Lung microvascular endothelial cell (primary cell): Measurements from ENCODE around the gene ANK2. TPM values are rescaled to one million over a fixed set of nuclear protein-coding genes. Genes with fewer than 3 reads are reported as not detected.
"Not testable (repeated sequence)": the region's sequence is repeated elsewhere in the genome, so short reads cannot be mapped to it uniquely, and the experiment has no call there.

Source experiments
- DNase-seq, 2 donors: peaks; one replicate each; pipeline versions ENCODE4 v3.0.0 to v3.0.0-alpha.2; 2010; ENCODE audit warnings: low read depth in 2 of 2
- total RNA-seq: library from RNA; depleted of rRNA; stranded (reverse); fragments of >200 nt; gene quantifications from 2 replicates; pipeline ENCODE4 v1.2.1, GENCODE V29; 2014

The ANK2 gene
- total RNA-seq, 1 donor from 2014 or later, result 55.8 TPM

DNA sequence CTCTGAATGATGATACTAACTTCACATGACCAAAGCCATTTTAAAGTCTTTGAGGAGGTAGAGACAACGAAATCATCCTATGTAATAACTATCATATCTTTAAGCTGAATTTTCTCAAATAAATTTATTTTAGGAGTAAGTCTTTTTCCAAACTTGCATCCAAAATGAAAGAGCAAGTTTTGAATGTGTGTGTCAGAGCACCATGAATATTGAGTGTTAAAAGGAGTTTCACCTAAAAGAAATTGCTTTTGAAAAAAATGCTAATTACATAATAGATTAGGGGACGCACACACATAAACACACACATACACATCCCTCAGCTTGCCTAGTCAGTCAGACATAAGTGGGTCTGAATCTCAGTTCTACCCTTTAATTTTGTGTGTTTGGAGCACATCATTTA is 1.9 kb downstream of the ANK2 start:
- DNase-seq, result no peak

DNA sequence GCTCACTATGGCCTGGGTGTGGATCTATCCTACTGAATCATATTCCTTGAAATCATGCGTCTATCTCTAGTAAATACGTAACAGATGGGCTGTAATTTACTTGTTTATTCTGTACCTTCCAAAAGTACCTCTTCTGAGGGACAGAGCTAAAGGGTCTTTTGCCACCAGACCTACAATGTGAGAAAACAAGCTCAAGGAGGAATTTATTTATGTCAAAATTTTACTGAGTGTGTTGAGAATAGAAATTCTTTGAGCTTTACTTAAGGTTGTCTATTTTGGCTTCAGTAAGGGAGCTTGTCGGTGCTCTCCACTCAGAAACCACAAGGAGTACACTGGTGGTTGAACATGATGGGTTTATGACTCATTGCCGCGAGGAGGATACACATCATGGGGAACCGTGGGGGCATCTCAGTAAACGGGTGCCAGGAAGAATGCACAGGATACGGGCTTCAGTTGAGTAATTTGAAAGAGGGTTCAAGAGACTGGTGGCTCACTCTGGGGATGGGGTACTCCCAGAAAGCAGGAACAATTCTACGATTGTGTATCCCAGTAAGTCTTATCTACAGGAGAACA is 3.0 kb downstream of the ANK2 start:
- no peak for DNase-seq

DNA sequence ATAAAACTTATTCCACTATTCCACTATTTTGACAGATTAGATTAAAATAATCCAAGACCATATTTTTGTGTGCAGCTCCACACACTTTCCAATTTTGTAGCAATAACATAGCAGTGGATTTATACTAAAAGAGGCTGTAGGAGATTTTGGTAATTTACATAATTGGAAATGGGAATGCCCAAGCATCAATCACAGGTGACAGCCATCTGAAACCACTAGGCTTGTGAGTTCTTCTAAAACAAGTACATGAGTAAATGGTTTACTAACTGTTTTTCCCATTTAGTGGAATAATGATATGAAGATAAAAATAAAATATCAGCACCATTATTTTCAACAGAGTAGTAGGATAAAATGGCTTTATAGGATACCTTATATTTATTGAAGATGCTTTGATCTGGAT is 4.4 kb downstream of the ANK2 start:
- no peak for DNase-seq

- no peak for DNase-seq
Observed at GRCh38 chr4:113056318-113056717, 6.9 kb downstream of the ANK2 start.

DNA sequence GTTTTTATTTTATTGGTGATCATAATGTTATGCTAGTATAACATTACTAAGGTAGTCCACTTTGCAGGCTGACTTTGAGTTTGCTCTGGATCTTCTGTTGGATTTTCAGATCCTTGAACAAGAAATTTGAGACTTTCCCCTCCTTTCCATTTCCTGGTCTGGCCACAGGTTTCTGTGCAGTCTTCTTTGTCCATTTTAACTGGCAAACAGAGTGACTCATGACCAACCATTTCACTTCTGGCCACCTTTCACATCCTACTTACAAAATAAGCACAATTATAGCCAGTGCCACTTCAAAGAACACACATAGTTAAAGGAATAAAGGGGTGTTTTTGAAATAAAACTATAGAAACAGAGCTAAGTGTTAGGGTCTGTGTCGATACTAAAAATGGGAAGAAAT is 8.4 kb downstream of the ANK2 start:
- DNase-seq, result no peak

DNA sequence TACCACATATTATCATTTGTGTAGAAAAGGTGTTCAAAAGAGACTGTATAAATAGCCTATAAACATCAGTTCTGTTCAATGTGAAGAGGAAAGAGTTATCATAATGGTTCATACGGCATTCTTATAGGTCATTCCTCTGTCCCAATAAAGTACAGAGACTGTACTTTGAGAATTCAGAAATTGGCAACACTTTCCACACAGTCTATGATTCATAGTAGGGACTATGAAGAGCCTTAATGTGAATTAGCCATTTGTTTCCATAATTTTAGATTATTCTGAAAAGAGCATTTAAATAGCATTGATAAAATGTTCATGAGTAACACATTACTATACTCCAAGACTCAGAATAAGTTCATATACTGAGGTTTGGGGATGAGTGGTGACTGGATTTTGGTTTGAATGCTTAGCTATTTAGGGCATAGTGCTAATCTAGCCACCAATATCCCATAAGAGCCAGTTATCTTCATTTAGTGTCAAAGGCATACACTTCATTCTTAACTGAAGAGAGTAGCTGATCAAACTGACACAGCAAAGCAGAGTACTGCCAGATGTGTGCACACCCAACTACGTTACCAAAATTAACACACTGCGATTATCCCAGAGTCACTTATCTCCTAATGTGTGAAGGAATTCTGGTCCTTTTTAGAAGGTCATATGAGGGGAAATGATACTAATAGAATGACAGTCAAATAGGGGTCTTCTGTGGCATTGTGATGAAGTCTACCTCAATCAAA is 10.2 kb downstream of the ANK2 start:
- no peak for DNase-seq

DNA sequence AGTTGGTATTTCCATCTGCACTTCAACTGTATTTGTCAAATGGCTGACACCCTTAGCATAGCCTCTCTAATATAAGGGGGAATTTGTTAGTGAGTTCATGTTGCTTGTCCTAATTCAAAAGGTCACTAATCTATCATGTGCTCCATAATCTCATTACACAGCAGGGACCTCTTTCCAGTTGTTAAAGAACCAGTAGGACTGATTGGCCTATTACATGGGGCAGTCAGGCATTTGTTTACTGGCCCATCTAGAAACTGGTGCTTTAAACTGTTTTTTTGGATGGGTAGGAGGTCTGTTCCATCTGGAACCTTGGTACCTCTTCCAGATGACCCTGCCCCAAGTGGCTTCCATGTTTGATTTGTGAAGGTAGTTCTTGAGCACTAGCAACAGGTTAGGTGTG is 11.4 kb downstream of the ANK2 start:
- DNase-seq, result no peak

DNA sequence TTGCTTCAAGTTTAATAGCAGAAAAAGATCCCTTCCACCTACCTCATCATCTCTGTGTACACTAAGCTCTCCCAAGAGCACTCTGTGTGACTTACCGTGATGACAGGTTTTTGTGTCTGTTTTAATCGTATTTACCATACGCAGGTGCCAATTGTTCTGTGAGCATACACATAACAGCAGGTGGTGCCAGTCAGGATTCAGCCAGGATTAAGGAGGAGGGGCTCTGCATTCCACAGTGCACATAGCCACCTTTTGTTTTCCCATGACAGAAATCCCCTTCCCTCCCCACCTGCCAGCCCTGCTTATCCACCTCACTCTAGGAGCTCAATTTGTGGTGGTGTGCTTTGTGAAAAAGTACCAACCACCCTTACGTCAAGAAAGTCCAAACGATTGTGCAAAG is 14.8 kb downstream of the ANK2 start:
- no peak for DNase-seq

- DNase-seq, result no peak
Observed at GRCh38 chr4:113065629-113066028, 16.2 kb downstream of the ANK2 start.

GRCh38 chr4:113068771-113069170 is 19.3 kb downstream of the ANK2 start:
- not testable (repeated sequence) for DNase-seq

DNA sequence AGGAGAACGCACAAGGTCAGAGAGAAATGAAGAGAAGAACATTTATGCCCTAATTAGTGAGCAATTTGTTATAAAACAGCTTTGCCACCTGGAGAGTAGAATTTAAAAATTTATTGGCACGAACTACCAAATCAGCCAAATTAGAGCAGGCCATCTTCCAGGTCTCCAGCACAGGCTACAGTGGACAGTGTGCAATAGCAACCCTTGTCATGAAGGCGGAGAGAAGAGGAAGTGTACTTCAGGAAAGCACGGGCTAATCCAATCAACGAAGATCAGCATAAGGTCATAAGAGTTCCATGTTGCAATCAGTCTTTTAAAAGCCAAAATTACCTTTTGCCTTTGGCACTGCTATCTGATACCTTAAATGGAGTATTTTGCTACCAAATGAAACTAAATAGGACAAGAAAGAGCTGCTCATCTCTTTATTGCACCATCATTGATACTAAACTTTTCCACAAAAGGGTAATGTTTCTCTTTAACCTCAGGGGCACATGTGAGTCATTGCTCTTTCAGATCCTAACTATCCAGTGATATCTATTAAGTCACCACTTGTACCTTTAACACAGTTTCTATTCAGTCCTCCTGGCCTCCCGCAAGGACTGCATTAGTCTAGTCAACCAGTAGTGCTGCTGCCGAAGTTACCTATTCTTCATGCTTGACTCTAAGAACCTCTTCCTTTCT is 19.9 kb downstream of the ANK2 start:
- DNase-seq, result no peak

- no peak for DNase-seq
Observed at GRCh38 chr4:113070755-113071154, 21.3 kb downstream of the ANK2 start.

DNA sequence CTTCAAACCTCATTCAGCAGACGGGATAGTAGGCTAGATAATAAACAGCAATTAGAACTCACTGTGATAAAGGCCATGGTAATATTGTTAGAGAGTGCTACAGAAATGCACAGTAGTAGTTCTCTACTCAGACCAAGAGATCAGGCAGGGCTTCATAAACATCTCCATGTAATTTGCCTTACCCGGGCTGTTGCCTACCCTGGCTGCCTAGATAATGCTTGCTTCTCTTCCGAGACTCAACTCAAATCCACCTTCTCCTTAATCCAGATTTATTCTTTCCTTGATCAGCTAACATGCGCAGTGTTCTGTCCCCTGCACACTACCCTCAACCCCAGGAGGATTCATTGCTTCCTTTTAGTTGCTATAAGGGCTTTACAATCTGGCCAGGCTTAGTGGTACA is 21.8 kb downstream of the ANK2 start:
- DNase-seq, result no peak

- DNase-seq, result no peak
Observed at GRCh38 chr4:113071805-113072204, 22.4 kb downstream of the ANK2 start.

- DNase-seq, result no peak
Observed at GRCh38 chr4:113073451-113074005, 24.1 kb downstream of the ANK2 start.

DNA sequence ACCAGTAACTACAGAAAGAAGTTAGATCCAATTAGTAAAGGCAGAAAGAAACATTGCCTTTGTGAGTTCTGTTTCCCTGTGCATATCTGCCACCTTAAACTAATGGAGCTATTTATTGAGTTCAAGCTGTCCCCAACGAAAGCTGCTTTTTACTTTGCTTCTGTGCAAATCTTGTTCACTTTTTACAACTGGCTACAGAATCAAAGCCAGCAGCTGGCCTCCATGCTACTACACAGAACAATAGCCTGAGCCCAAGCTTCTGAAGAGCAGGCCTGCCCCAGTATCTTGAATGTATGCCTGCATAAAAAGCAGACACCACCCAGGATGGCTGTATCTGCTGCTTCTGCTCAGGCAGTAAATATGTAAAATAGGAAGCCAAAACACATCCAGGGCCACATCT is 28.1 kb downstream of the ANK2 start:
- DNase-seq, result no peak

DNA sequence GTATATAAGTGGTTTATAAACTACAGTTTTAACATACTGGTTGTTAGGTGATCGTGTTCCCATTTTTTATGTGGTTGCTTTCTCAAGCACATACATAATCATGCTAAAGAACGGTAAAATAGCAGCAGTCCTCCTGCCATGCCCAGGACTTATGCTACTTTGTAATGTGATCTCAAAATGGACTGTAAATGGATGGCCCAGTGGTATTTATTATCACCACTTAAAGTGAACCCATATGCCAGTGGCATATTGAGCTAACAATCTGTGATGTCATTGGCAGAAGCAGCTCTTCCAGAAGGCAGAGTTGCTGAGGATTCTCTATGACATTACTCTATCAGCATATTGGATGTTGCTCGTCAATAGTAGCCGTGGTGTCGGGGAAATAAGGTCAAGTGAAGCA is 28.6 kb downstream of the ANK2 start:
- DNase-seq, result no peak

- no peak for DNase-seq
Observed at GRCh38 chr4:113080050-113080449, 30.6 kb downstream of the ANK2 start.

- DNase-seq, result no peak
Observed at GRCh38 chr4:113080624-113081023, 31.2 kb downstream of the ANK2 start.

DNA sequence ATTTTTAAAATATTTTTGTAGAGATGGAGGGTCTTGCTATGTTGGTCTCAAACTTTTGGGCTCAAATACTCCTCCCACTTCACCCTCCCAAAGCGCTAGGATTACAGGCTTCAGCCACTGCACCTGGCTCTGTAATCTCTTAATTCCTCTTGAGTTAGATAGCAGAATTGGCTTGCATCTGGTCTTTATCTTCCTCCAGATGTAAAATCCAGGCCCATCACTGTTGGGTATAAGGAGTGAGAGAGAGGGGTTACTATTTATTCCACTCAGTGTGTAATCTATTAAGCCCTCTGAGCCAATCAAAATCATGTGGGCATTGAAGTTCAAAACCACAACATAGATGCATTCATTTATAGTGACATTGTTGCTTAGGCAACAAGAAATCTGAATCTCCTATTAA is 33.9 kb downstream of the ANK2 start:
- no peak for DNase-seq

GRCh38 chr4:113086172-113086695 is 36.8 kb downstream of the ANK2 start:
- DNase-seq, result no peak

GRCh38 chr4:113088050-113088449 is 38.6 kb downstream of the ANK2 start:
- no peak for DNase-seq
